ENCODE results near the gene ERGIC2.
A peak's percentile ranks its signal among the peaks of the same experiment; 100 is the strongest.
"Not testable (repeated sequence)": the region's sequence is repeated elsewhere in the genome, so short reads cannot be mapped to it uniquely, and the experiment has no call there.

Gene ERGIC2

GRCh38 chr12:29380536-29381523, at the start of gene ERGIC2:
Gene ERGIC2, minus strand, starts transcription at chr12:29381172. Its CDS starts 9,539 bp downstream, at chr12:29371633.
- peak; percentile 99 for DNase-seq

DNA sequence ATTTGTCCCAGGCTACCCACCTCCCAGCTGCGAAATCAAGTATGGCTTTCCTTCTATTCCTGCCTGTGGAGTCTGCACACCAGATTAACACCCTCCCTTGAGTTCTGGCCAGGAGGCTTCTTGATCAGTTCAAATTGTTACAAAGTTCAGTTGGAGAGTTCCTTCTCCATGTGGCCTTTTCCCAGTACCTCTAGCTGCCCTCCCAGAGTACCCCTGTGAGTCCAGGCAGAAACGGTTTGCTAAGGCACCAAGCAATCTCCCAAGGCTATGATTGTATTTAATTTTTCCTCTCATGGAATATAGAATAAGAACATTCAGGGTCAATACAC, 49.7 kb upstream of the ERGIC2 start:
- DNase-seq = no peak

GRCh38 chr12:29429999-29430715, 49.2 kb upstream of the ERGIC2 start:
- DNase-seq = no peak

DNA sequence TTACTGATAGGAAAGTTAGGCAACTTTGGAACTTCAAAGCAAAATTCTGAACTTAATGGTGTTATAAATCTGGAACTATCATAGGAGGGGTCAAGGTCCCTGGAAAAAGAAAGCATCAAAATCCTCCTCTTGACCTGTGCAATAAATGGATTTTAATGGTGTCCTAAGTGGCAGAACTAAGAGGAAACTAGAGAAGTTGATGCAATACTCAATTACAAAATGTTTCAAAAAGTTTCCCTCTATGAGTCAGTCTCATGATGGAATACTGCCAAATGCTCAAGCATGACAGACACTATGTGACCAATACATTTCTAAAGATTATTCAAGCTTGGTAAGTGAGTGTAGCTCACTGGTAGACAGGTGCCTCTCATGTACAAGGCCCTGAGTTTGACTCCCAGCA, 47.7 kb upstream of the ERGIC2 start:
- no peak for DNase-seq

DNA sequence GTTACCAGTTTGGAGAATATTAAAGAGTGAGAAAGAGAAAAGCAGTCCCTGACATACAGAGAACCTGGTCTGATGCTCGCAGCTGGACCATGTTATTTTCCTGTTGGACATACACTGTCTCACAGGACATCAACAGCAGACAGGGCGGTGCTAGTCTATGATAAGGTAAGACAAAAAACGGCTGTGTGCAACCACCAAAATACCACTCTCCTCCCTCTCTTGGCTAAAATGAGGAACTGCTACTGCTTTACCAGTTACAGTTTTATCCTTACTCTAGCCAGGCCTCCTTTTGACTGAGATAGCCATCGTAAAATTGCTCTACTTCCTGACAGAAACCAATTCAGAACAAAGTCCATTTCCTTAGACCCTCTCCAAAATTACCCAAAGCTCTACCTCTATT, 47.0 kb upstream of the ERGIC2 start:
- DNase-seq = no peak

DNA sequence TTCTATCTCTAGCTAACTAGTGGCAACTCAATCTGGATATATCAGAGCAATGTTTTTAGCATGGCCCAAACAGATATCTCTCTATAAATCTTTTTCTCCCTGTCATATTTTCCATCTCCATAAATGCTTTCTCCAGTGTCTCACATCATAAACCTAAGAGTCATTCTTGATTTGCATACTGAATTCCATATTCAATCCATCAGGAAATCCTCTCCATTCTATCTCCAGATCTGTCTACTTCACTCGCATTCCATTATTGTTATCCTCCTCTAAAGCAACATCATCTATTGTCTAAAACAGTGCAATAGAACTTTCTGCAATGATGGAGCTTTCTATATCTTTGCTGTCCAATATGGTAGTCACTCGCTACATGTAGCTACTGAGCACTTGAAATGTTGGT, 45.5 kb upstream of the ERGIC2 start:
- no peak for DNase-seq

DNA sequence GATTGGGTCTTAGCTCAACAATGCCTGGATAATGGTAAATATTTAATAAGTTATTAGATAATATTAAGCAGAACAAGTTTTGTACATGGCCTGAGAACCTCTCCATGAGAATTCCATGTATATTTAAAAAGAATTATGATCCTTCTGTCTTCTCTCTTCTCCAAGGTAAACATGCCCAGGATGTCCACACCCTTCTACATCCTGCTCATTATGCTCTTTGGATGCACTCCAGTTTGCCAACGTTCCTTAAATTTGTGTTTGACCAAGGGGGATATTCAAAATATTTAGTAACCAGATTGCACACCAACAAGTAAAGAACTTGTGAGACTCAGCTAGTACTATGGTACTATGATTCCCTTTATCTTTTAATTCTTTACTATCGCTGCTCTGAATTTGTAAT, 44.8 kb upstream of the ERGIC2 start:
- no peak for DNase-seq

DNA sequence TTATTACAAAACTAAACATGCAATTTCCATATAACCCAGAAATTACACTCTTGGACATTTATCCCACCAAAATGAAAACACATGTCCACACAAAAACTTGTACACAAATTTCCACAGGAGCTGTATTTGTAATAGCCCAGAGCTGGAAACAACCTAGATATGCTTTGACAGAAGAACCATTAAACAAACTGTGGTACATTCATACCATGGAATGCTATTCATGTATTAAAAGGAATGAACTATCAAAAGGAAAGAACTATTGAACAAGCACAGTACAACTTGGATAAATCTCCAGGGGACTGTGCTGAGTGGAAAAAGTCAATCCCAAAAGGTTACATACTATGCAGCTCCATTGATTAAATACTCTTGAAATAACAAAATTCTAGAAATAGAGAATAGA, 35.8 kb upstream of the ERGIC2 start:
- no peak for DNase-seq

- no peak for DNase-seq
These were observed 34.1 kb upstream of the ERGIC2 start for GRCh38 chr12:29415111-29415510.

- no peak for DNase-seq
These were observed 33.4 kb upstream of the ERGIC2 start for GRCh38 chr12:29414368-29414767.

GRCh38 chr12:29405561-29405960, 24.6 kb upstream of the ERGIC2 start:
- DNase-seq = no peak

GRCh38 chr12:29403991-29404390, 23.0 kb upstream of the ERGIC2 start:
- no peak for DNase-seq

GRCh38 chr12:29402437-29402836, 21.5 kb upstream of the ERGIC2 start:
- DNase-seq = no peak

- DNase-seq = no peak
These were observed 17.5 kb upstream of the ERGIC2 start for GRCh38 chr12:29398495-29398894.

DNA sequence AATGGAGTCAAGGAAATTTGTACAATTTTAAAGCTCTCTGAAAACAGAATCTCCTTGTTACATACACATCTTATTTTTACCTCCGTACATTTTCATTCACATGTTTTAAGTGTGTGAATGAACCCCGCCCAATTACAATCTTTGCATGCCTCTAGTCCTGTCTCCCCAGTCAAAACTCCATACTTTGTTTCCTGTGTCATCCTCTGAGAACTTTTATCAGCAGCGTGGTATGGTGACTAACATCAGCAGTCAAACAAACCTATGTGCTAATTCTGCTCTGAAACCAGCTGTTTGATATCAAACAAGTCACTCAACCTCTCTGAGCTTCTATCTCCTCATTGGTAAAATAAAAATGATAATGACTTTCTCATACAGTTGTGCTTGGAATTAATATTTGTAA, 15.8 kb upstream of the ERGIC2 start:
- DNase-seq = no peak

GRCh38 chr12:29395356-29395755, 14.4 kb upstream of the ERGIC2 start:
- no peak for DNase-seq

GRCh38 chr12:29390419-29390818, 9.4 kb upstream of the ERGIC2 start:
- not testable (repeated sequence) for DNase-seq

DNA sequence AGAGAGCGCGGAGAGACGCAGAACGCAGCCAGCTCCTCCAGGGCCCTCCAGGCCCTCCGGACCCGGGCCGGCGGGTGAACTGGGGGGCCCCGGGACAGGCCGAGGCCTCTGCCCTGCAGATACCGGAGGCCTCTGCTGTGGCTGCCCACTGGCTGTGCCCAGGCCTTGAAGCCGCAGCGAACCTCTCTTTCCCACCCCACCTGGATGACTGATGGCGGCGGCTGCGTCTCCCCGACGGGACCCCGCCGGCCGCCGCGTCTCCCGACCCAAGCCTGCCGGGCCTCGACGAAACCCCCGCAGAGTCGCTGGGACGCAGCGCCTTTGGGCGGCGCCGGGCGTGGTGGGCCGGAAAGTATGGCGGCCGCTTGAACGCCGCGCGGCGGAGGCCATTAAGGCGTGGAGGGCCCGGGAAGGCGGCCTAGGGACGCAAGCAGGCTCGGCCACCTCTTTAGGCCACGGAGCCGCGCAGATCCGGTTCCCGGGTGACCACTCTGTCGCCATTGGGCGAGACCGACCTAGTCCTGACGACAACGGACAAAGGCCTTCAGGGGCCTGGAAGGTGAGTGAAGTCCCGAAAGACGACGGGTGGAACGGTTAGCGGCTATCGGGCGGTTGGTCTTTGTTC, 8.4 kb upstream of the ERGIC2 start:
- no peak for DNase-seq

DNA sequence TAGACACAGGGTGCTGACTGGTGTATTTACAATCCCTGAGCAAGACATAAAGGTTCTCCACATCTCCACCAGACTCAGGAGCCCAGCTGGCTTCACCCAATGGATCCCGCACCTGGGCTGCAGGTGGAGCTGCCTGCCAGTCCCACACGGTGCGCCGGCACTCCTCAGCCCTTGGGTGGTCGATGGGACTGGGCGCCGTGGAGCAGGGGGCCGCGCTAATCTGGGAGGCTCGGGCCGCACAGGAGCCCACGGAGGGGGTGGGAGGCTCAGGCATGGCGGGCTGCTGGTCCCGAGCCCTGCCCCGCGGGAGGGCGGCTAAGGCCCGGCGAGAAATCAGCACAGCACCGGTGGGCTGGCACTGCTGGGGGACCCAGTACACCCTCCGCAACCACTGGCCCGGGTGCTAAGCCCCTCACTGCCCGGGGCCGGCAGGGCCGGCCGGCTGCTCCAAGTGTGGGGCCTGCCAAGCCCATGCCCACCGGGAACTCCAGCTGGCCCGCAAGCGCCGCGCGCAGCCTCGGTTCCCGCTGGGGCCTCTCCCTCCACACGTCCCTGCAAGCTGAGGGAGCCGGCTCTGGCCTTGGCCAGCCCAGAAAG, 5.2 kb upstream of the ERGIC2 start:
- DNase-seq = not testable (repeated sequence)

DNA sequence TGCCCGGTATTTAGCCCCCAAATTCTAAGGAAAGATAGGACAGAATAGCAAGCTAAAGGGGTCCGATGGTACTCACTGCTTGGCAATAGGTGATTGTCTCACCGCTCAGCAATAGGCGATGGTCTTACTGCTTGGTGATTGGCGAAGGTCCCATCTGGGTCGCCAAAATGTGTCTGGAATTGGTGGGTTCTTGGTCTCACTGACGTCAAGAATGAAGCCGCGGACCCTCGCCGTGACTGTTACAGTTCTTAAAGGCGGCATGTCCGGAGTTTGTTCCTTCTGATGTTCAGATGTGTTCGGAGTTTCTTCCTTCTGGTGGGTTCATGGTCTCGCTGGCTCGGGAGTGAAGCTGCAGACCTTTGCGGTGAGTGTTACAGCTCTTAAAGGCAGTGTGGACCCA, 4.2 kb upstream of the ERGIC2 start:
- not testable (repeated sequence) for DNase-seq

DNA sequence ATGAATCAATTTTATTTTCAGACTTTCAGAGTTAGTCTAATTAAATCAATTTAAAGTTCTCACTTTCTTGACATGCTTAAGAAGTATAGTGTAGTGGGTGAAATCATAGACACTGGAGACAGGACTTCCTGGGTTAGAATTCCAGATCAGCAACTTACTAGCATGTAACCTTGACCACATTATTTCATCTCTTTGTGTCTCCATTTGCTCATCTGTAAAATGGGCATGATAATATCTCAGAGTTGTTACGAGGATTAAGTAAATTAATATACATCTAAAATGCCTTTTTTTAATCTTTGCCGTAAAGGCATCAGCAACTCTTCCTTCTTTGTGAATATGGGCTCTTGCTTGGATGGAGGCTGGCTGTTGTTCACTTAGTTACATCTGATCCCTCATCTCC, 1.3 kb upstream of the ERGIC2 start:
- DNase-seq = no peak

GRCh38 chr12:29376118-29376517, 4.9 kb downstream of the ERGIC2 start:
- DNase-seq = no peak

DNA sequence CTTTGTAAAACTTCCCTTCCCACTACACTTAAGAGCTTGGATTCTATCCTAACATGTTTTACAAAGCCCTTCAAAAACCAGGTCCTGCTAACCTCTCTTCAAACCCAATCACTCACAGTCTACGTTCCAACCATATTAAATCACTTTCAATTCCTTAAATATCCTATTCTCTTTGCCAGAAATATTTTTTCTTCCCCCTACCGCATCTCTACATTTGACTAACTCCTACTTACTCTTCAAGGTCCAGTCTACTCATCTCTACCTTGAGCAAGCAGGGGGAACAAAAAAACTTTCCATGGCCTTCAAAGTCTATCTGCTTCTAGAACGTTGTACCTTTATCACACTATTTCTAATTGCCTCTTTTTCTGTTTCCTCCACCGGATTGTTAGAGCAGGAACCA, 6.1 kb downstream of the ERGIC2 start:
- no peak for DNase-seq

Measured in NCI-H1105 (cell line).